Measurements from ENCODE around the gene FHL1.
"Not testable (repeated sequence)": the region's sequence is repeated elsewhere in the genome, so short reads cannot be mapped to it uniquely, and the experiment has no call there.

- not testable (repeated sequence) for TF ChIP-seq CTCF (IDR thresholded peaks at IDR 0.05; ENCODE audit: low read depth, low read length, missing input control); SP1 (IDR thresholded peaks at IDR 0.05)
Measured at GRCh38 chrX:136237849-136238248, 90.5 kb downstream of the FHL1 start.
